DMS53 treated with DMSO at 0.1 percent for 48 hours (cell line): ENCODE results near the gene ZBED2.

Source experiments
- DNase-seq: peaks from one replicate; lab custom pipeline; 2025; ENCODE audit not compliant: unreplicated experiment; lab: John Stamatoyannopoulos, UW

The ZBED2 gene

GRCh38 chr3:111604119-111604518, 9.0 kb upstream of the ZBED2 start:
- DNase-seq: no peak

- no peak for DNase-seq
These were observed 8.5 kb upstream of the ZBED2 start for GRCh38 chr3:111603679-111604078.

- DNase-seq: no peak
These were observed 6.7 kb upstream of the ZBED2 start for GRCh38 chr3:111601810-111602209.

- no peak for DNase-seq
These were observed 3.4 kb upstream of the ZBED2 start for GRCh38 chr3:111598552-111598951.

- no peak for DNase-seq
These were observed 3.0 kb upstream of the ZBED2 start for GRCh38 chr3:111598139-111598538.

GRCh38 chr3:111596328-111596727, 1.2 kb upstream of the ZBED2 start:
- DNase-seq: no peak

GRCh38 chr3:111594781-111595180, 365 bp downstream of the ZBED2 start:
- no peak for DNase-seq

GRCh38 chr3:111594205-111594604, 941 bp downstream of the ZBED2 start:
- no peak for DNase-seq

- no peak for DNase-seq
These were observed 1.5 kb downstream of the ZBED2 start for GRCh38 chr3:111593666-111594065.

GRCh38 chr3:111592936-111593335, 2.2 kb downstream of the ZBED2 start:
- no peak for DNase-seq

GRCh38 chr3:111592143-111592542, 3.0 kb downstream of the ZBED2 start:
- no peak for DNase-seq

GRCh38 chr3:111591555-111591954, 3.6 kb downstream of the ZBED2 start:
- DNase-seq: no peak

- DNase-seq: no peak
These were observed 5.0 kb downstream of the ZBED2 start for GRCh38 chr3:111590143-111590491.

- no peak for DNase-seq
These were observed 5.6 kb downstream of the ZBED2 start for GRCh38 chr3:111589303-111590142.

- no peak for DNase-seq
These were observed 6.6 kb downstream of the ZBED2 start for GRCh38 chr3:111588527-111588926.

- DNase-seq: no peak
These were observed 9.9 kb downstream of the ZBED2 start for GRCh38 chr3:111585217-111585616.

- no peak for DNase-seq
These were observed 10.4 kb downstream of the ZBED2 start for GRCh38 chr3:111584744-111585143.

- no peak for DNase-seq
These were observed 13.0 kb downstream of the ZBED2 start for GRCh38 chr3:111582120-111582474.

GRCh38 chr3:111581403-111582119, 13.6 kb downstream of the ZBED2 start:
- no peak for DNase-seq

- DNase-seq: no peak
These were observed 15.7 kb downstream of the ZBED2 start for GRCh38 chr3:111579495-111579894.

- no peak for DNase-seq
These were observed 16.3 kb downstream of the ZBED2 start for GRCh38 chr3:111578867-111579266.

- peak; percentile 47 for DNase-seq
These were observed 17.1 kb downstream of the ZBED2 start for GRCh38 chr3:111577798-111578685.
